HepG2 (cell line): Measurements from ENCODE around the gene CAPZB.

Experiments
- BHLHE40 ChIP-seq: IDR thresholded peaks from 2 replicates; pipeline ENCODE4 v1.6.1; 2011; ENCODE audit warnings: low read length, improper control_type of control experiment
- CREB3 ChIP-seq: sonication (generic); formaldehyde crosslinking; IDR thresholded peaks from 2 replicates; pipeline ENCODE4 v1.5.0; 2020; ENCODE audit warnings: missing genetic modification reagents
- CTCF ChIP-seq: sonication (generic); formaldehyde crosslinking; IDR thresholded peaks from 2 replicates; pipeline ENCODE4 v1.5.0; 2020; ENCODE audit warnings: mild to moderate bottlenecking, missing genetic modification reagents, moderate library complexity
- EP300 ChIP-seq, 3 experiments: sonication (generic) in 1 of 3; formaldehyde crosslinking in 1 of 3; IDR thresholded peaks; 2 replicates each; pipeline versions ENCODE4 v1.5.1 to v1.6.1; 2011 to 2020; ENCODE audit warnings: low read depth in 2 of 3, low read length in 2 of 3, borderline replicate concordance in 1 of 3, improper control_type of control experiment in 1 of 3, mild to moderate bottlenecking in 1 of 3, missing genetic modification reagents in 1 of 3, moderate library complexity in 1 of 3
- EZH2 ChIP-seq: conservative IDR thresholded peaks from 2 replicates; pipeline ENCODE4 v1.6.1; 2012; ENCODE audit warnings: mild to moderate bottlenecking, low read depth, low read length, moderate library complexity
- FOSL2 ChIP-seq: sonication (generic); formaldehyde crosslinking; IDR thresholded peaks from 2 replicates; pipeline ENCODE4 v1.4.0; 2020; ENCODE audit warnings: missing genetic modification reagents
- JUN ChIP-seq: sonication (generic); formaldehyde crosslinking; IDR thresholded peaks from 2 replicates; pipeline ENCODE4 v1.4.0; 2020; ENCODE audit warnings: mild to moderate bottlenecking, missing genetic modification reagents
- KDM4B ChIP-seq: sonication (generic); formaldehyde crosslinking; IDR thresholded peaks from 2 replicates; pipeline ENCODE4 v1.4.0; 2020; ENCODE audit warnings: missing genetic modification reagents
- TAF1 ChIP-seq: sonication (generic); formaldehyde crosslinking; IDR thresholded peaks from 2 replicates; pipeline ENCODE4 v1.4.0; 2020; ENCODE audit warnings: missing genetic modification reagents
- TFE3 ChIP-seq: IDR thresholded peaks from 2 replicates; pipeline ENCODE4 v1.6.1; 2016
- ZFX ChIP-seq: sonication (generic); formaldehyde crosslinking; IDR thresholded peaks from 2 replicates; pipeline ENCODE4 v1.4.0; 2020; ENCODE audit warnings: mild to moderate bottlenecking, low read depth, missing genetic modification reagents, moderate library complexity
- ZMAT3 ChIP-seq: sonication (generic); formaldehyde crosslinking; conservative IDR thresholded peaks from 2 replicates; pipeline ENCODE4 v1.7.0; 2021; ENCODE audit warnings: missing genetic modification reagents
- ZNF670 ChIP-seq: sonication (generic); formaldehyde crosslinking; IDR thresholded peaks from 2 replicates; pipeline ENCODE4 v1.8.0; 2022; ENCODE audit warnings: mild to moderate bottlenecking, missing genetic modification reagents, borderline replicate concordance
- TF ChIP-seq, protein P1 (sequence below), 2 experiments: sonication (generic) in 1 of 2; formaldehyde crosslinking in 1 of 2; IDR thresholded peaks; 2 replicates each; pipeline versions ENCODE4 v1.5.1 to v1.6.1; 2011 to 2020; ENCODE audit warnings: borderline replicate concordance in 1 of 2, low read depth in 1 of 2, low read length in 1 of 2, mild to moderate bottlenecking in 1 of 2, missing genetic modification reagents in 1 of 2, moderate library complexity in 1 of 2

DNA sequence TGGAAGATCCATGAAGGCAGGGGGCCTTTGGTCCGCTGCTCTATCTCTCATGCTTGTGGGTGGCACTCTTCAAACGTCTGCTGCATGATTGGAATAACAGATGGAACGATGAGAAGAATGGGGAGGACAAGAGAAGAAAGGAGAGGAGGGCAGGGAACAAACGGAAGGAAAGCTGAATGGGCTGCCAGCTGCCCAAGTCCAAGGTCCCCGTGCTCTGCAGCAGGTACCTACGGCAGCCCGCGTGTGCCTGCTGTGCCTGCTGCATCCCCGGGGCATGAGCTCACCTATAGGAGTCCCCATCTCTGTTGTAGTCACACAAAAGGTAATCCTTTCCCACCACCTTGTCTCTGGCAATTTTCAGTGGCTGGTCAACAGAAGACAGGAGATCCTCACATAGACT, 100.1 kb downstream of the CAPZB start:
- TF ChIP-seq EP300 (IDR thresholded peaks at IDR 0.05; ENCODE audit: low read depth in 2 of 2, low read length in 2 of 2) (no peak), EP300 (CRISPR knock-in tag; IDR thresholded peaks at IDR 0.05; ENCODE audit: borderline replicate concordance) (no peak), EZH2 (no peak), TFE3 (no peak), TAF1 (CRISPR knock-in tag) (no peak), KDM4B (CRISPR knock-in tag) (no peak), ZNF670 (CRISPR knock-in tag) (no peak), BHLHE40 (no peak), CREB3 (CRISPR knock-in tag) (no peak), ZMAT3 (no peak), JUN (CRISPR knock-in tag) (no peak), CTCF (no peak), ZFX (CRISPR knock-in tag) (no peak), FOSL2 (CRISPR knock-in tag) (no peak)
- TF ChIP-seq, protein P1, sequence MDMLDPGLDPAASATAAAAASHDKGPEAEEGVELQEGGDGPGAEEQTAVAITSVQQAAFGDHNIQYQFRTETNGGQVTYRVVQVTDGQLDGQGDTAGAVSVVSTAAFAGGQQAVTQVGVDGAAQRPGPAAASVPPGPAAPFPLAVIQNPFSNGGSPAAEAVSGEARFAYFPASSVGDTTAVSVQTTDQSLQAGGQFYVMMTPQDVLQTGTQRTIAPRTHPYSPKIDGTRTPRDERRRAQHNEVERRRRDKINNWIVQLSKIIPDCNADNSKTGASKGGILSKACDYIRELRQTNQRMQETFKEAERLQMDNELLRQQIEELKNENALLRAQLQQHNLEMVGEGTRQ (IDR thresholded peaks at IDR 0.05; ENCODE audit: low read depth, low read length), result no peak
- TF ChIP-seq, protein P1 (CRISPR knock-in tag; IDR thresholded peaks at IDR 0.05; ENCODE audit: borderline replicate concordance), result no peak
